ENCODE data around the gene PHLPP1.
A peak's percentile ranks its signal among the peaks of the same experiment; 100 is the strongest.

PHLPP1 gene

GRCh38 chr18:62786689-62787088 is 71.3 kb downstream of the PHLPP1 start:
- no peak for ATAC-seq
- TF ChIP-seq BACH2 (CRISPR knock-in tag; IDR thresholded peaks at IDR 0.05; ENCODE audit: borderline replicate concordance) (no peak), CSRNP3 (CRISPR knock-in tag; IDR thresholded peaks at IDR 0.05) (no peak), ZC3H10 (CRISPR knock-in tag; IDR thresholded peaks at IDR 0.05) (no peak), CREB5 (CRISPR knock-in tag; IDR thresholded peaks at IDR 0.05; ENCODE audit: low read depth) (no peak), ZNF8 (CRISPR knock-in tag; IDR thresholded peaks at IDR 0.05) (no peak), POU6F1 (CRISPR knock-in tag; IDR thresholded peaks at IDR 0.05; ENCODE audit: borderline replicate concordance, low read depth) (no peak), ZNF70 (CRISPR knock-in tag; IDR thresholded peaks at IDR 0.05) (no peak), ISL1 (CRISPR knock-in tag; IDR thresholded peaks at IDR 0.05) (no peak), TOX (CRISPR knock-in tag; IDR thresholded peaks at IDR 0.05; ENCODE audit: borderline replicate concordance) (no peak), PPARA (CRISPR knock-in tag; IDR thresholded peaks at IDR 0.05; ENCODE audit: borderline replicate concordance) (no peak), GLIS3 (CRISPR knock-in tag; IDR thresholded peaks at IDR 0.05) (no peak), OSR1 (CRISPR knock-in tag; IDR thresholded peaks at IDR 0.05) (no peak), RARB (CRISPR knock-in tag; IDR thresholded peaks at IDR 0.05) (no peak), SNAI2 (CRISPR knock-in tag; IDR thresholded peaks at IDR 0.05) (no peak), ARNTL (CRISPR knock-in tag; IDR thresholded peaks at IDR 0.05; ENCODE audit: borderline replicate concordance, low read depth) (no peak), ZFP3 (CRISPR knock-in tag; IDR thresholded peaks at IDR 0.05) (no peak), PATZ1 (CRISPR knock-in tag; IDR thresholded peaks at IDR 0.05; ENCODE audit: borderline replicate concordance) (no peak), TSHZ2 (CRISPR knock-in tag; IDR thresholded peaks at IDR 0.05) (no peak), CSDC2 (CRISPR knock-in tag; IDR thresholded peaks at IDR 0.05) (no peak)

GRCh38 chr18:62788111-62788510 is 72.8 kb downstream of the PHLPP1 start:
- ATAC-seq = peak; percentile 56
- TF ChIP-seq PATZ1 (CRISPR knock-in tag; IDR thresholded peaks at IDR 0.05; ENCODE audit: borderline replicate concordance) (no peak), RARB (CRISPR knock-in tag; IDR thresholded peaks at IDR 0.05) (no peak), CSRNP3 (CRISPR knock-in tag; IDR thresholded peaks at IDR 0.05) (no peak), POU6F1 (CRISPR knock-in tag; IDR thresholded peaks at IDR 0.05; ENCODE audit: borderline replicate concordance, low read depth) (no peak), PPARA (CRISPR knock-in tag; IDR thresholded peaks at IDR 0.05; ENCODE audit: borderline replicate concordance) (no peak), ZC3H10 (CRISPR knock-in tag; IDR thresholded peaks at IDR 0.05) (no peak), BACH2 (CRISPR knock-in tag; IDR thresholded peaks at IDR 0.05; ENCODE audit: borderline replicate concordance) (no peak), CREB5 (CRISPR knock-in tag; IDR thresholded peaks at IDR 0.05; ENCODE audit: low read depth) (no peak), OSR1 (CRISPR knock-in tag; IDR thresholded peaks at IDR 0.05) (no peak), TCF4 (CRISPR knock-in tag; IDR thresholded peaks at IDR 0.05; ENCODE audit: borderline replicate concordance) (no peak), ZNF565 (CRISPR knock-in tag; conservative IDR thresholded peaks at IDR 0.05; ENCODE audit: low read depth) (no peak), ESRRG (CRISPR knock-in tag; IDR thresholded peaks at IDR 0.05) (no peak), ZFP3 (CRISPR knock-in tag; IDR thresholded peaks at IDR 0.05) (no peak), ISL1 (CRISPR knock-in tag; IDR thresholded peaks at IDR 0.05) (no peak), ARNTL (CRISPR knock-in tag; IDR thresholded peaks at IDR 0.05; ENCODE audit: borderline replicate concordance, low read depth) (no peak), SNAI2 (CRISPR knock-in tag; IDR thresholded peaks at IDR 0.05) (no peak), ZNF70 (CRISPR knock-in tag; IDR thresholded peaks at IDR 0.05) (no peak), GLIS3 (CRISPR knock-in tag; IDR thresholded peaks at IDR 0.05) (no peak)

All from SK-N-SH treated with all-trans-retinoic acid at 6 μM for 48 hours (cell line).